ENCODE data around the gene RBFA.

The RBFA gene

GRCh38 chr18:80041424-80041823, 7.2 kb downstream of the RBFA start:
- no peak for TF ChIP-seq CTCF (IDR thresholded peaks at IDR 0.05; ENCODE audit: insufficient read depth, low read length, poor library complexity, severe bottlenecking)
- no peaks in the 10 kb centered on the region for H3K27me3 ChIP-seq (replicated peaks; ENCODE audit: control insufficient read depth, insufficient read depth, low read length)
- H3K4me3 ChIP-seq (replicated peaks; ENCODE audit: low read depth, low read length) = no peak overlapping the region
- peaks cover 20% of the 10 kb centered on the region for H3K36me3 ChIP-seq (ENCODE audit: control insufficient read depth, insufficient read depth, low read length)
- no peak for DNase-seq (ENCODE audit: extremely low read depth, insufficient read length)

DNA sequence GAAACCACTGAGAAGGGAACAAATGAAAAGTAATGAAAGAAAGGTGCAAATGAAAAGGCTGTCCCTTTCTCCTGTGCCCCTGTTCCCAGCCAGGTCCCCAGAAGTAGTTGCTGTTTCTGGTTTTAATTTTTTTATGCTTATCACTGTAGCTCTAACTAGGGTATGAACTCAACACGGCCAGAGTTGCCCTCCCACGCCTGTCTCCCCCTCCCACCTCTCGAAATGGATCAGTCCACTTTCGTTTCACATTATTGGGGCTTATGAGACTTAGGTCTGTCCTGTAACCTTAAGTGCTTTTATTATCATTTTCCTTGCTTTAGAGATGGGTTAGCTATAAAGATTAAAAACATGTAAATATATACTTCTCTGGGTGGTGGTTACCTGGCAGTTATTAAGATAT, 8.6 kb downstream of the RBFA start:
- no peaks in the 10 kb centered on the region for H3K27me3 ChIP-seq (replicated peaks; ENCODE audit: control insufficient read depth, insufficient read depth, low read length)

GRCh38 chr18:80044072-80044471, 9.8 kb downstream of the RBFA start:
- peaks cover 15% of the 10 kb centered on the region for H3K36me3 ChIP-seq (ENCODE audit: control insufficient read depth, insufficient read depth, low read length)
- no peak overlapping the region for H3K4me3 ChIP-seq (replicated peaks; ENCODE audit: low read depth, low read length)
- no peak for TF ChIP-seq CTCF (IDR thresholded peaks at IDR 0.05; ENCODE audit: insufficient read depth, low read length, poor library complexity, severe bottlenecking)
- DNase-seq (ENCODE audit: extremely low read depth, insufficient read length) = no peak
- no peaks in the 10 kb centered on the region for H3K27me3 ChIP-seq (replicated peaks; ENCODE audit: control insufficient read depth, insufficient read depth, low read length)

More for the DNA sequence above, 8.6 kb downstream of the RBFA start:
- TF ChIP-seq CTCF (IDR thresholded peaks at IDR 0.05; ENCODE audit: insufficient read depth, low read length, poor library complexity, severe bottlenecking) = no peak
- Histone ChIP-seq H3K36me3 (ENCODE audit: control insufficient read depth, insufficient read depth, low read length) (peaks cover 17% of the 10 kb centered on the region), H3K4me3 (replicated peaks; ENCODE audit: low read depth, low read length) (no peak overlapping the region)
- no peak for DNase-seq (ENCODE audit: extremely low read depth, insufficient read length)

- no peaks in the 10 kb centered on the region for H3K27me3 ChIP-seq (replicated peaks; ENCODE audit: control insufficient read depth, insufficient read depth, low read length)
- H3K4me3 ChIP-seq (replicated peaks; ENCODE audit: low read depth, low read length) = no peak overlapping the region
- no peak for DNase-seq (ENCODE audit: extremely low read depth, insufficient read length)
- TF ChIP-seq CTCF (IDR thresholded peaks at IDR 0.05; ENCODE audit: insufficient read depth, low read length, poor library complexity, severe bottlenecking) = no peak
- peaks cover 17% of the 10 kb centered on the region for H3K36me3 ChIP-seq (ENCODE audit: control insufficient read depth, insufficient read depth, low read length)
Measured at GRCh38 chr18:80046011-80046410, 11.8 kb downstream of the RBFA start.

GRCh38 chr18:80046431-80046830, 12.2 kb downstream of the RBFA start:
- H3K36me3 ChIP-seq (ENCODE audit: control insufficient read depth, insufficient read depth, low read length) = peaks cover 17% of the 10 kb centered on the region
- no peak for TF ChIP-seq CTCF (IDR thresholded peaks at IDR 0.05; ENCODE audit: insufficient read depth, low read length, poor library complexity, severe bottlenecking)
- H3K27me3 ChIP-seq (replicated peaks; ENCODE audit: control insufficient read depth, insufficient read depth, low read length) = no peaks in the 10 kb centered on the region
- no peak for DNase-seq (ENCODE audit: extremely low read depth, insufficient read length)
- no peak overlapping the region for H3K4me3 ChIP-seq (replicated peaks; ENCODE audit: low read depth, low read length)

GRCh38 chr18:80046961-80047541, 12.8 kb downstream of the RBFA start:
- no peak for DNase-seq (ENCODE audit: extremely low read depth, insufficient read length)
- Histone ChIP-seq H3K27me3 (replicated peaks; ENCODE audit: control insufficient read depth, insufficient read depth, low read length) (no peaks in the 10 kb centered on the region), H3K4me3 (replicated peaks; ENCODE audit: low read depth, low read length) (no peak overlapping the region), H3K36me3 (ENCODE audit: control insufficient read depth, insufficient read depth, low read length) (peaks cover 17% of the 10 kb centered on the region)
- no peak for TF ChIP-seq CTCF (IDR thresholded peaks at IDR 0.05; ENCODE audit: insufficient read depth, low read length, poor library complexity, severe bottlenecking)
